ENCODE measurements around the gene DNAAF1. TPM values are rescaled to one million over a fixed set of nuclear protein-coding genes. Genes with fewer than 3 reads are reported as not detected.

Gene DNAAF1
- total and polyA plus RNA-seq, 2 of the 8 experiments (the other 6 are each of a cell fraction or from before 2014, with no cell fraction given), result 0.09 to 0.15 TPM

DNA sequence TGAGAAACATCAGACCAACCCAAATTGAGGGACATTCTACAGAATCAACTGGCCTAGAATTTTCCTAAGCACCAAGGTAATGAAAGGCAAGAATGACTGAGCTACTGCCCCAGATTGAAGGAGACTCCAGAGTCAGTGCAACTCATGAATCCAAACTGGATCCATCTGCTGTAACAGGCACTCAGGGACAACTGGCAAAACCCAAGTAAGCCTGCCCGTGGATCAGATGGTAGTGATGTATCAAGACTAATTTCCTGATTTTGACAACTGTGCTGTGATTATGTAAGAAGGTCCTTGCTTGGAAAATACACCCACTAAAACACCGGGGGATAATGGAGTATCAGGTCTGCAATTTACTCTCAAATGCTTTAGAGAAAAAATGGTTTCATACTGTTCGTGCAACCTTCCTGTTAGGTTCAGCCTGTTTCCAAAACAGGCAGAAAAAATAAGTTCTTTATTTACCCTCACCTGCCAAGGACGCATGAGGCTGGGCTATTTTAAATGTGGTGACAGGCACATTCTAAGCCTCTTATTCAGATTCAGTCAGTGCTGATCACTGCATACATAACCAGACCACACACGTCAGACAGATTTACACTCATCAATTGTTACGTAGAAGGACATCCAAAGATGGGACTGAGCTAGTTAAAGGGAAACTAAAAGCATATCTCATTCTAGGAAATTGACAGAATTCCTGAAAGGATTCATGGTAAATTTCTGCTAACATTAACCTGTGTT lies 35.3 kb upstream of the DNAAF1 start:
- no peak overlapping the region for H3K4me2 ChIP-seq (ENCODE audit: insufficient read depth in 1 of 2, low read depth in 2 of 2, low read length in 2 of 2)
- H3K14ac ChIP-seq (ENCODE audit: insufficient read length), result no peak overlapping the region
- H4K5ac ChIP-seq (ENCODE audit: insufficient read length, low read depth, low read length), result no peak overlapping the region
- H2BK5ac ChIP-seq (ENCODE audit: low read depth, low read length), result no peak overlapping the region
- no peak overlapping the region for H2BK15ac ChIP-seq (ENCODE audit: low read length)
- peak overlapping the region in 1 of 4 experiments; percentile 17; a peak in 2 of 7 replicates for H3K9ac ChIP-seq (replicated peaks in 1 of 4; ENCODE audit: extremely low read depth in 1 of 4, low read depth in 3 of 4, low read length in 3 of 4)
- peaks cover 7 to 94% of the 10 kb centered on the region in 2 experiments for H3K79me2 ChIP-seq (ENCODE audit: control insufficient read depth in 1 of 2, insufficient read depth in 2 of 2, low read length in 2 of 2)
- H2BK20ac ChIP-seq (ENCODE audit: low read length), result no peak overlapping the region
- DNase-seq (ENCODE audit: low read depth in 1 of 2, low spot score in 2 of 2), result no peak
- no peak overlapping the region for H2BK120ac ChIP-seq (replicated peaks; ENCODE audit: low read depth, low read length)
- H3K56ac ChIP-seq (replicated peaks; ENCODE audit: insufficient read length, low read depth, low read length), result no peak overlapping the region
- H3K4me3 ChIP-seq (ENCODE audit: extremely low read depth in 1 of 4, insufficient read depth in 2 of 4, low read depth in 3 of 4, low read length in 4 of 4), result no peak overlapping the region
- H2AFZ ChIP-seq (ENCODE audit: low read length), result no peak overlapping the region
- H3K23me2 ChIP-seq (ENCODE audit: low read depth, low read length), result no peaks in the 10 kb centered on the region
- peaks cover 0 to 4% (median 0%) of the 10 kb centered on the region in 4 experiments; a peak in 3 of 8 replicates for H3K36me3 ChIP-seq (ENCODE audit: control insufficient read depth in 2 of 4, insufficient read depth in 4 of 4, low read length in 3 of 4)
- H3K27ac ChIP-seq (ENCODE audit: low read depth, low read length), result no peak overlapping the region
- FAIRE-seq, result no peak
- H3K18ac ChIP-seq (ENCODE audit: extremely low read depth, low read length), result no peak overlapping the region
- no peak overlapping the region for H3K4ac ChIP-seq (replicated peaks; ENCODE audit: insufficient read length, low read depth, low read length)
- no peak overlapping the region for H2AK5ac ChIP-seq (ENCODE audit: low read depth, low read length)
- H3K79me1 ChIP-seq (ENCODE audit: low read depth, low read length), result peaks cover 14% of the 10 kb centered on the region; the same call in 1 of the 2 replicates
- H4K91ac ChIP-seq (replicated peaks; ENCODE audit: insufficient read length, low read length), result no peak overlapping the region
- H3K23ac ChIP-seq (ENCODE audit: insufficient read length), result no peak overlapping the region
- H4K20me1 ChIP-seq (replicated peaks in 1 of 2; ENCODE audit: control insufficient read depth in 1 of 2, insufficient read depth in 2 of 2, low read length in 2 of 2), result peaks cover 16 to 25% of the 10 kb centered on the region in 2 experiments
- POLR2A ChIA-PET (ENCODE audit: partially characterized antibody), result no interaction called here
- no peak overlapping the region for H4K8ac ChIP-seq (ENCODE audit: extremely low read depth, insufficient read depth, low read length)
- no peak overlapping the region for H2BK12ac ChIP-seq (ENCODE audit: low read depth, low read length)
- H3K27me3 ChIP-seq (replicated peaks in 1 of 4; ENCODE audit: control insufficient read depth in 3 of 4, extremely low read depth in 1 of 4, insufficient read depth in 3 of 4, low read length in 3 of 4), result no peaks in the 10 kb centered on the region
- no peaks in the 10 kb centered on the region for H3K4me1 ChIP-seq (replicated peaks in 1 of 4; ENCODE audit: control insufficient read depth in 3 of 4, insufficient read depth in 4 of 4, low read length in 3 of 4)
- 84% methylated on average over 6 of the region's 6 CpGs; no CpG with 5 or more reads in 1 of the 2 experiments for WGBS, 2 experiments (ENCODE audit: extremely low coverage in 1 of 2, insufficient coverage in 1 of 2, insufficient read length in 1 of 2, insufficient replicate concordance in 2 of 2, low coverage in 1 of 2, low lambda C conversion rate in 2 of 2, missing lambda C conversion rate in 1 of 2)
- CTCF ChIA-PET (ENCODE audit: partially characterized antibody), result interaction anchor here (1.3 kb wide), 1 partner anchor 66 kb away, joined by 4 read pairs; no protein-coding TSS in a partner anchor
- no peaks in the 10 kb centered on the region for H3K9me3 ChIP-seq (ENCODE audit: insufficient read depth in 2 of 2, low read depth in 1 of 2, low read length in 1 of 2)
- TF ChIP-seq TAF7 (optimal IDR thresholded peaks at IDR 0.05; ENCODE audit: borderline replicate concordance, low read depth, low read length) (no peak), SP2 (IDR thresholded peaks at IDR 0.05; ENCODE audit: low read length) (no peak), SIN3A (conservative IDR thresholded peaks at IDR 0.05 in 1 of 2, IDR thresholded peaks at IDR 0.05 in 1 of 2; ENCODE audit: low read depth in 1 of 2, low read length in 2 of 2) (no peak), CTBP2 (IDR thresholded peaks at IDR 0.05; ENCODE audit: borderline replicate concordance, insufficient read depth, insufficient read length, low read length) (no peak), SIX5 (IDR thresholded peaks at IDR 0.05; ENCODE audit: low read depth, low read length) (no peak), BACH1 (IDR thresholded peaks at IDR 0.05; ENCODE audit: low read length) (no peak), POLR2AphosphoS5 (IDR thresholded peaks at IDR 0.05; ENCODE audit: low read depth, low read length) (no peak), TBP (IDR thresholded peaks at IDR 0.05; ENCODE audit: low read depth, low read length) (no peak), EP300 (IDR thresholded peaks at IDR 0.05; ENCODE audit: borderline replicate concordance in 1 of 2, low read depth in 2 of 2, low read length in 2 of 2) (no peak), SP4 (IDR thresholded peaks at IDR 0.05; ENCODE audit: low read length) (no peak), RAD21 (IDR thresholded peaks at IDR 0.05 in 1 of 2, conservative IDR thresholded peaks at IDR 0.05 in 1 of 2; ENCODE audit: low read depth in 2 of 2, low read length in 2 of 2) (no peak), ZNF274 (IDR thresholded peaks at IDR 0.05; ENCODE audit: borderline replicate concordance, extremely low read depth, low read length) (no peak)

All from H1 (cell line).